Trophoblast cell (in vitro differentiated cells and primary cell): ENCODE measurements around the gene RPUSD1.

Experiments
- DNase-seq, 2 donors: peaks; one replicate each; pipeline ENCODE4 v3.0.0-alpha.2; 2016
- H2AFZ ChIP-seq: 2 replicates; pipeline ENCODE4 v1.6.1; 2013; ENCODE audit warnings: low read length, moderate library complexity, mild to moderate bottlenecking; ENCODE audit not compliant: insufficient read depth, poor library complexity
- H2AK5ac ChIP-seq: 2 replicates; pipeline ENCODE4 v1.6.1; 2013; ENCODE audit warnings: mild to moderate bottlenecking, low read length
- H2BK120ac ChIP-seq: 2 replicates; pipeline ENCODE4 v1.6.1; 2013; ENCODE audit warnings: low read length, mild to moderate bottlenecking, moderate library complexity; ENCODE audit not compliant: insufficient read depth, poor library complexity
- H2BK12ac ChIP-seq: 2 replicates; pipeline ENCODE4 v1.6.1; 2013; ENCODE audit warnings: mild to moderate bottlenecking, low read length, moderate library complexity
- H2BK5ac ChIP-seq: 2 replicates; pipeline ENCODE4 v1.6.1; 2013; ENCODE audit warnings: low read length, low read depth, moderate library complexity, mild to moderate bottlenecking; ENCODE audit not compliant: poor library complexity
- H3K14ac ChIP-seq: 2 replicates; pipeline ENCODE4 v1.6.1; 2013; ENCODE audit warnings: mild to moderate bottlenecking, low read length
- H3K18ac ChIP-seq: 2 replicates; pipeline ENCODE4 v1.6.1; 2013; ENCODE audit warnings: mild to moderate bottlenecking, low read length
- H3K23ac ChIP-seq: 2 replicates; pipeline ENCODE4 v1.6.1; 2013; ENCODE audit warnings: low read length
- H3K27ac ChIP-seq: 2 replicates; pipeline ENCODE4 v1.5.1; 2013; ENCODE audit warnings: low read depth, mild to moderate bottlenecking, inconsistent platforms, low read length, moderate library complexity
- H3K27me3 ChIP-seq: 2 replicates; pipeline ENCODE4 v1.6.1; 2013; ENCODE audit warnings: inconsistent platforms, mild to moderate bottlenecking, low read length, moderate library complexity; ENCODE audit not compliant: insufficient read depth
- H3K36me3 ChIP-seq, 2 experiments: 1 replicate in 1 of 2; 2 replicates in 1 of 2; pipeline ENCODE4 v1.6.1; 2013; ENCODE audit warnings: low read length in 2 of 2, mild to moderate bottlenecking in 2 of 2, moderate library complexity in 1 of 2; ENCODE audit not compliant: insufficient read depth in 2 of 2, control insufficient read depth in 1 of 2
- H3K4ac ChIP-seq: 2 replicates; pipeline ENCODE4 v1.6.1; 2013; ENCODE audit warnings: low read depth, mild to moderate bottlenecking, low read length, moderate library complexity
- H3K4me1 ChIP-seq, 2 experiments: 1 replicate in 1 of 2; 2 replicates in 1 of 2; pipeline ENCODE4 v1.6.1; 2013; ENCODE audit warnings: low read length in 2 of 2, mild to moderate bottlenecking in 2 of 2, moderate library complexity in 1 of 2; ENCODE audit not compliant: insufficient read depth in 2 of 2, control insufficient read depth in 1 of 2
- H3K4me2 ChIP-seq: 2 replicates; pipeline ENCODE4 v1.6.1; 2013; ENCODE audit warnings: inconsistent platforms, mild to moderate bottlenecking, low read length, moderate library complexity
- H3K4me3 ChIP-seq: 2 replicates; pipeline ENCODE4 v1.5.1; 2013; ENCODE audit warnings: mild to moderate bottlenecking, low read depth, low read length, inconsistent platforms
- H3K79me1 ChIP-seq: one replicate; pipeline ENCODE4 v1.6.1; 2013; ENCODE audit warnings: low read length
- H3K79me2 ChIP-seq: 2 replicates; pipeline ENCODE4 v1.6.1; 2013; ENCODE audit warnings: low read length, mild to moderate bottlenecking; ENCODE audit not compliant: control insufficient read depth, insufficient read depth, poor library complexity
- H3K9ac ChIP-seq: 2 replicates; pipeline ENCODE4 v1.6.1; 2013; ENCODE audit warnings: mild to moderate bottlenecking, low read length
- H3K9me3 ChIP-seq: 2 replicates; pipeline ENCODE4 v1.6.1; 2013; ENCODE audit warnings: low read depth, mild to moderate bottlenecking, control low read depth, inconsistent platforms, low read length; ENCODE audit not compliant: insufficient read depth
- H4K12ac ChIP-seq: 2 replicates; pipeline ENCODE4 v1.6.1; 2013; ENCODE audit warnings: low read depth, mild to moderate bottlenecking, low read length, moderate library complexity
- H4K8ac ChIP-seq: 2 replicates; pipeline ENCODE4 v1.6.1; 2013; ENCODE audit warnings: low read depth, mild to moderate bottlenecking, low read length, moderate library complexity
- H4K91ac ChIP-seq: one replicate; pipeline ENCODE4 v1.6.1; 2013; ENCODE audit warnings: low read depth, mild to moderate bottlenecking, low read length, moderate library complexity
- WGBS: extraction: QIAGEN DNeasy Blood & Tissue Kit; methylation state at CpG from one replicate; pipeline ENCODE4 v1.1.7; 2013; ENCODE audit warnings: missing lambda C conversion rate; ENCODE audit not compliant: insufficient read length, insufficient coverage; ENCODE audit errors: extremely low coverage; 5-methylcytosine and 5-hydroxymethylcytosine counted together

Gene RPUSD1

DNA sequence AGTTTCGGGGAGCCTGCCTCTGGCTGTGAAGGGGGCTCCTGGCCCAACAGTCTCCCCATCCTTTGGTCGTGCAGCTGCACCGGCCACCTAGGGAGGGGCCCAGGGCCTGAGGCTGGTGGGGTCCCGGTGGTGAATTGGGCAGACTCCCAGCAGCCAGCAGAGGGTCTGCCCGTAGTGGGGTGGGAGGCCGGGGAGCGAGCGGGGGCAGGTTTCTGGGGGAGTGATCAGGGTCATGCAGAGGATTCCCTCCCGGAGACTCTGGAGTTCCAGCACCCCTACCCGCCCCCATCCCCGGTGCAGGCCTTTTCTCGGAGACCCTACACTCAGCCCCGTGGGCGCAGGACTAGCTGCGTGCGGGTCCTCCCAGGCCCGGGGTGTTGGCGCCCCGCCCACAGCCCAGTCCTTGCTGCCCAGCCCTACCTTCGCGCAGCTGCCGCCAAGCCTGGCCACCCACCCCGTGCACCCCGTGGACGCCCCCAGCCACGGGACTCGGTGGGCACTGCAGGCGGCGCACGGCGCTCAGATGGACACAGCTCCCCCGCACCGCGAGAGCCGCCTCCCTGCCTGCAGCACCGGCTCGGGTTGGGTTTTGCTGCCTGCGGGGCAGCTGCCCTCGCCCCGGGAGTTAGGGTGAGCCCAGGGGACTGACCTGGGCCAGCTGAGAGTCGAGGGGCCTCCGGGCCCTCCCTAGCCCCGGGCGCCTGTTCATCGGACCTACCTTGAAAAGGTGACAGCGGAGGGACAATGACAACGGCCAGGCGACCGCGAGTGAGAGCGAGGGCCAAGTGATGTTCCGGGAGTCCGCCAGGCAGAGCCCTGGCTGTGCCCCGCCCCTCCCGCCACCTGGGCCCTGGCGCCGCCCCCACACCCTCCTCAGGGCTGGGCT, 12.0 kb upstream of the RPUSD1 start, which contains the start of gene GNG13:
GNG13 (minus strand) TSS at position 787 of the 886 bp plus-strand sequence. CDS start 1,657 bp downstream, outside the sequence.
- Histone ChIP-seq H3K18ac (no peak within 1 kb of the TSS), H2BK5ac (no peak within 1 kb of the TSS), H3K9ac (no peak within 1 kb of the TSS), H4K8ac (no peak within 1 kb of the TSS), H3K79me2 (no peaks in the 10 kb centered on the region), H2BK120ac (no peak within 1 kb of the TSS), H3K27ac (no peak within 1 kb of the TSS), H3K36me3 (peaks cover 21 to 22% of the 10 kb centered on the region in 2 experiments), H3K9me3 (no peaks in the 10 kb centered on the region), H4K12ac (no peak within 1 kb of the TSS), H3K4me1 (peaks cover 7 to 10% of the 10 kb centered on the region in 2 experiments), H3K23ac (no peak within 1 kb of the TSS), H3K4me3 (peak within 1 kb of the TSS; percentile 37), H3K27me3 (no peaks in the 10 kb centered on the region), H4K91ac (no peak within 1 kb of the TSS), H2BK12ac (no peak within 1 kb of the TSS), H2AFZ (peak within 1 kb of the TSS; percentile 18), H3K14ac (no peak within 1 kb of the TSS), H3K79me1 (no peaks in the 10 kb centered on the region), H3K4ac (no peak within 1 kb of the TSS), H3K4me2 (peak within 1 kb of the TSS; percentile 38), H2AK5ac (no peak within 1 kb of the TSS)
- no peak for DNase-seq
- no CpG with 5 or more reads among the region's 57 CpGs for WGBS

DNA sequence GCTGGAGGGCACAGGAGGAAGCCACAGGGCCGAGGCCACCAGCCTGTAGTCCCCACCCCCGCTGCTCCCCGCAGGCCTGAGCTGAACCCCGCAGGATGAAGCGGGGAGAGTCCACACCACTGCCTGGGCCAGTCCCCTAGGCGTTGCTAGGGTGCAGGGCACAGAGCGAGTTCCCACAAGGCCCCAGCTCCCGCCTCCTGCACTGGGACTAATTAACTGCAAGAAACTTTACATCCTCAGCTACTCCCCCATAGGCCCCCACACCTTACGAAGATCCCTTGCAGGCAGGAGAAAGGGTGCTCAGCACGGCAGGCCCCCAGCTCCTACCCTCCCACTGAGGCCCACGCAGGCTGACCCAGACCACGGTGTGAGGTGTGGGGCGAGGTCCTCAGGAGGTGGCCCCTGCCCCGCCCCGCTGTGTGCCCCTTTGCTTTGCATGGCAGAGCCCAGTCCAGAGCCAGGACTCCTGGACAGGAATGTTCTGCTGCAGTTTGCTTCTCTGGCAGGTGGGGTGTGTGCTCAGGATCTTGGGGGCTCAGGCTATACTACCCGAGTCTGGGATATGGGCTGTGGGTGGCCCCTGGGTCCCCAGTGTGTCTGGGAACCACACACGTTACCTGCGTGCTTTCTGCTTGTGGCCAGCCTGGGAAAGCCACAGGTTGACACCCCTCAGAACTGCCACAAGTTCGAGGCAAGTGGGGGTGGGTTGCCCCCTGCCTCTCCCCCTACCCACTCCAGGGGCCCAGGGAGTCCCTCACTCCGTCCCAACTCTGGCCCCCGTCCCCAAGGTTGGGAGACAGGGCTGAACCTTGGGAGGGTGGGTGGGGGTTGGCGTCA, 11.1 kb upstream of the RPUSD1 start:
- Histone ChIP-seq H3K27ac (no peak overlapping the region), H3K4me2 (no peak overlapping the region), H3K4me3 (no peak overlapping the region), H3K4ac (no peak overlapping the region), H3K27me3 (no peaks in the 10 kb centered on the region), H2AK5ac (no peak overlapping the region), H3K79me1 (no peaks in the 10 kb centered on the region), H2BK120ac (no peak overlapping the region), H3K9me3 (no peaks in the 10 kb centered on the region), H3K79me2 (no peaks in the 10 kb centered on the region), H3K23ac (no peak overlapping the region), H4K12ac (no peak overlapping the region), H3K18ac (no peak overlapping the region), H2BK12ac (no peak overlapping the region), H4K91ac (no peak overlapping the region), H2AFZ (no peak overlapping the region), H2BK5ac (no peak overlapping the region), H3K36me3 (peaks cover 24 to 26% of the 10 kb centered on the region in 2 experiments), H3K14ac (no peak overlapping the region), H4K8ac (no peak overlapping the region), H3K9ac (no peak overlapping the region), H3K4me1 (peaks cover 6 to 7% of the 10 kb centered on the region in 2 experiments)
- no peak for DNase-seq
- no CpG with 5 or more reads among the region's 22 CpGs for WGBS

DNA sequence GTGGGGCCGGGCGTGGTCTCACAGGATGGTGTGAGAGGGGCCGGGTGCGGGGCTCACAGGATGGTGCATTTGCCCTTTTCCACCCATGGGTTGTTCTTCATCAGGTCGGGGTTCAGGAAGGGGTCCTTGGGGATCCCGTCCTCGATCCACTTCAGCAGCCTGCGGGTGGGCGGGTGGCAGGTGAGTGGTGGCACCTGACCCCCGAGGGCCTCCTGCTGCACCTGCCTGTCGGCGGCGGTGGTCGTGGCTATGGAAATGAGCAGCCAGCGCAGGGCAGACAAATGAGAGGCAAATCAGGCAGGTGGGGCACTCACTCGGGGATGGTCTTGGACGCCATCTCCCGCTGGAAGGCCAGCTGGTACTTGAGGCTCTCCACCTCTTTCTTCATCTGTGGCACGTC, 10.5 kb upstream of the RPUSD1 start:
- H2AK5ac ChIP-seq, result no peak overlapping the region
- H3K79me2 ChIP-seq, result no peaks in the 10 kb centered on the region
- H3K4ac ChIP-seq, result no peak overlapping the region
- no peaks in the 10 kb centered on the region for H3K9me3 ChIP-seq
- peaks cover 4% of the 10 kb centered on the region in 2 experiments for H3K4me1 ChIP-seq
- no CpG with 5 or more reads among the region's 19 CpGs for WGBS
- no peak overlapping the region for H2BK5ac ChIP-seq
- H2AFZ ChIP-seq, result no peak overlapping the region
- H3K79me1 ChIP-seq, result no peaks in the 10 kb centered on the region
- no peak overlapping the region for H3K14ac ChIP-seq
- H2BK120ac ChIP-seq, result no peak overlapping the region
- H3K18ac ChIP-seq, result no peak overlapping the region
- H4K12ac ChIP-seq, result no peak overlapping the region
- no peaks in the 10 kb centered on the region for H3K27me3 ChIP-seq
- peaks cover 30 to 33% of the 10 kb centered on the region in 2 experiments for H3K36me3 ChIP-seq
- no peak overlapping the region for H3K9ac ChIP-seq
- H3K23ac ChIP-seq, result no peak overlapping the region
- H3K4me2 ChIP-seq, result no peak overlapping the region
- no peak overlapping the region for H4K8ac ChIP-seq
- H2BK12ac ChIP-seq, result no peak overlapping the region
- no peak overlapping the region for H3K27ac ChIP-seq
- H4K91ac ChIP-seq, result no peak overlapping the region
- no peak for DNase-seq
- no peak overlapping the region for H3K4me3 ChIP-seq

DNA sequence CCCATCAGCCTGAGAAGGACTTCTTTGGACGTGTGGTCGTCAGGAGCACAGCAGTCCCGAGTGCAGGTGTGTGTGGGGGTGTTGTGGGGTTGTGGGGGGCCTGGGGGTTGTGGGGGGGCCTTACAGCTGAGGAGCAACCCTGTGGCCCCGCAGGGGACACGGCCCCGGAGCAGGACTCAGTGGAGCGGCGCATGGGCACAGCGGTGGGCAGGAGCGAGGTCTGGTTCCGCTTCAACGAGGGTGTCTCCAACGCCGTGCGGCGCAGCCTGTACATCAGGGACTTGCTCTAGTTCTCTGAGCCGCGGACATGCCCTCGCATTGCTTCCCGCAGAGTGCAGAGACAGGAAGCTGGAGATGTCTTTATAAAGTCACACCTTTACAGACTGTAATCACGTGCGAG, 9.5 kb upstream of the RPUSD1 start:
- Histone ChIP-seq H3K4me3 (no peak overlapping the region), H3K23ac (no peak overlapping the region), H2BK12ac (no peak overlapping the region), H3K4me1 (peaks cover 4% of the 10 kb centered on the region in 2 experiments), H4K8ac (no peak overlapping the region), H3K79me1 (no peaks in the 10 kb centered on the region), H2AK5ac (no peak overlapping the region), H3K14ac (no peak overlapping the region), H3K79me2 (no peaks in the 10 kb centered on the region), H3K9me3 (no peaks in the 10 kb centered on the region), H3K27ac (no peak overlapping the region), H3K27me3 (no peaks in the 10 kb centered on the region), H4K12ac (no peak overlapping the region), H4K91ac (no peak overlapping the region), H3K4me2 (no peak overlapping the region), H2BK5ac (no peak overlapping the region), H2AFZ (no peak overlapping the region), H3K18ac (no peak overlapping the region), H3K36me3 (peaks cover 38 to 43% of the 10 kb centered on the region in 2 experiments), H3K4ac (no peak overlapping the region), H2BK120ac (no peak overlapping the region), H3K9ac (no peak overlapping the region)
- no peak for DNase-seq
- WGBS, result no CpG with 5 or more reads among the region's 22 CpGs
